ENCODE results near the gene DAZ2.
"Not testable (repeated sequence)": the region's sequence is repeated elsewhere in the genome, so short reads cannot be mapped to it uniquely, and the experiment has no call there.

Gene DAZ2

GRCh38 chrY:23219233-23219632 is at the start of gene DAZ2:
Gene DAZ2 (plus strand): TSS chrY:23219533. CDS start chrY:23219741, 208 bp downstream.
- DNase-seq, result not testable (repeated sequence)

GRCh38 chrY:23198908-23199307 is 20.4 kb upstream of the DAZ2 start, which contains the start of gene DAZ1:
Gene DAZ1 (minus strand): TSS chrY:23199008. CDS start chrY:23198800, 208 bp downstream.
- not testable (repeated sequence) for DNase-seq

- DNase-seq, result not testable (repeated sequence)
Measured at GRCh38 chrY:23207455-23207854, 11.9 kb upstream of the DAZ2 start.

GRCh38 chrY:23209802-23210495 is 9.4 kb upstream of the DAZ2 start:
- not testable (repeated sequence) for DNase-seq

- DNase-seq, result not testable (repeated sequence)
Measured at GRCh38 chrY:23210681-23211080, 8.7 kb upstream of the DAZ2 start.

All from stimulated activated CD4-positive, alpha-beta T cell treated with anti-CD3 and anti-CD28 coated beads, Interleukin-12 subunit alpha, Interleukin-12 subunit beta, amount 100 ng/mL, for 4 hours (primary cell).